Loucy (cell line): ENCODE data around the gene CACNA1A.

Experiments
- CTCF ChIP-seq: fragments of 200-600 bp; sonication (generic); conservative IDR thresholded peaks from 2 replicates; pipeline ENCODE4 v1.5.1; 2014; ENCODE audit warnings: mild to moderate bottlenecking, antibody characterized with exemption, low read length
- EZH2phosphoT487 ChIP-seq: fragments of 200-600 bp; IDR thresholded peaks from 2 replicates; pipeline ENCODE4 v1.6.1; 2018; ENCODE audit warnings: antibody characterized with exemption, mild to moderate bottlenecking, moderate library complexity, borderline replicate concordance

- no peak for TF ChIP-seq CTCF
- TF ChIP-seq EZH2phosphoT487, result no peak
These were observed 169.1 kb downstream of the CACNA1A start for GRCh38 chr19:13337181-13337580.
